LNCaP clone FGC (cell line): ENCODE data around the gene EGFLAM.

Experiments used
- DNase-seq: peaks from one replicate; pipeline ENCODE4 v3.0.0-alpha.2; 2011; ENCODE audit warnings: low read depth
- H3K4me3 ChIP-seq: 2 replicates; pipeline ENCODE4 v1.5.1; 2011; ENCODE audit warnings: mild to moderate bottlenecking, low read depth, low read length, control low read depth
- CTCF ChIP-seq: IDR thresholded peaks from 2 replicates; pipeline ENCODE4 v1.5.1; 2012; ENCODE audit warnings: mild to moderate bottlenecking; ENCODE audit not compliant: control insufficient read depth, insufficient read depth; ENCODE audit errors: extremely low read depth

EGFLAM gene

GRCh38 chr5:38426986-38427950, 168.9 kb downstream of the EGFLAM start:
- DNase-seq: no peak
- H3K4me3 ChIP-seq: no peak overlapping the region
- TF ChIP-seq CTCF: no peak

GRCh38 chr5:38431242-38431853, 173.0 kb downstream of the EGFLAM start:
- no peak overlapping the region for H3K4me3 ChIP-seq
- TF ChIP-seq CTCF: no peak
- DNase-seq: no peak

GRCh38 chr5:38433160-38433861, 175.0 kb downstream of the EGFLAM start:
- no peak for DNase-seq
- TF ChIP-seq CTCF: no peak
- H3K4me3 ChIP-seq: no peak overlapping the region

GRCh38 chr5:38434966-38435705, 176.8 kb downstream of the EGFLAM start:
- no peak overlapping the region for H3K4me3 ChIP-seq
- DNase-seq: no peak
- TF ChIP-seq CTCF: no peak

GRCh38 chr5:38438757-38439156, 180.4 kb downstream of the EGFLAM start:
- no peak for TF ChIP-seq CTCF
- H3K4me3 ChIP-seq: no peak overlapping the region
- no peak for DNase-seq

GRCh38 chr5:38441453-38442246, 183.3 kb downstream of the EGFLAM start:
- DNase-seq: peak; percentile 82
- peak; percentile 98 for TF ChIP-seq CTCF
- H3K4me3 ChIP-seq: no peak overlapping the region
